Measurements from ENCODE around the gene LTBR.
A peak's percentile ranks its signal among the peaks of the same experiment; 100 is the strongest.

The LTBR gene

DNA sequence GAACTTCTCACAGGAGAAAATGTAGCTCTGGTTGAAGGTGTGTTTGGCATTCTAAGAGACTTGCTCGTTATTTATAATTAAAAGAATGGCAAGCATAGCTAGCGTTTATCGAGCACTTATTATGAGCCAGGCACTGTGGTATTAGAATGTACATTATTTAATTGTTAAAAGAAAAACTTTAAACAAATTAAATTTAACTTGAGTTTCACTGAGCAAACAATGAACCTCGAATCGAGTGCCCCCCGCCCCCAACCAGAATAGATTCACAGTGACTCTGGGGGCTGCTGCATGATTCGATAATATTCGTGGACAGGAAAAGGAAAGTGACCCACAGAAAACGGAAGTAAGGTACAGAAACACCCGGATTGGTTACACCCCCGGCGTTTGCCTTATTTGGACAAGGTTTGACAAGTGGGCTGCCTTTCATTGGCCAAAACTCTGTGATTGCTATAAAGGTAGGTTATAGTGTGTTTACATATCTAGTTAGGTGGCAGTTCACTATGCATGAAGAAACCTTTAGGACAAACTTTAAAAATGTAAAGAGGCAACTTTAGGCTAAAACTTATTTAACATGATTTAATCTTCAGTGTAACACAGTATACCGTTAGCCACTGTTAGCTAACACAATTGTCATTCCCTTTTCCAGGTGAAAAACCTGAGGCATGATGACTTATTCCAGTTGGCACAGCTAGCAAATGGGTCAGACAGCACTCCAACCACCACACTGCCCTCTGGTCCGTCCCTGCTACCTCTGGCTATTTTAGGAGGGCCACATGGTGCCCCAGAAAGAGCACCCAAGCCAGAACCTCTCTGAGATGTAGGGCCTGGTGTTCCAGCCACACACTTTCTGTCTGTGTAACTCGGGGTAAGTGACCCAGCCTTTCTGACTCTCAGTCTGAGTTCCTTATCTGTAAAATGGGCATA is 15.7 kb upstream of the LTBR start:
- TF ChIP-seq POLR2A (IDR thresholded peaks at IDR 0.05; ENCODE audit: low read length) (no peak), GATA1 (IDR thresholded peaks at IDR 0.05; ENCODE audit: low read depth, low read length) (no peak)
- peak; percentile 35 to 44 for DNase-seq

DNA sequence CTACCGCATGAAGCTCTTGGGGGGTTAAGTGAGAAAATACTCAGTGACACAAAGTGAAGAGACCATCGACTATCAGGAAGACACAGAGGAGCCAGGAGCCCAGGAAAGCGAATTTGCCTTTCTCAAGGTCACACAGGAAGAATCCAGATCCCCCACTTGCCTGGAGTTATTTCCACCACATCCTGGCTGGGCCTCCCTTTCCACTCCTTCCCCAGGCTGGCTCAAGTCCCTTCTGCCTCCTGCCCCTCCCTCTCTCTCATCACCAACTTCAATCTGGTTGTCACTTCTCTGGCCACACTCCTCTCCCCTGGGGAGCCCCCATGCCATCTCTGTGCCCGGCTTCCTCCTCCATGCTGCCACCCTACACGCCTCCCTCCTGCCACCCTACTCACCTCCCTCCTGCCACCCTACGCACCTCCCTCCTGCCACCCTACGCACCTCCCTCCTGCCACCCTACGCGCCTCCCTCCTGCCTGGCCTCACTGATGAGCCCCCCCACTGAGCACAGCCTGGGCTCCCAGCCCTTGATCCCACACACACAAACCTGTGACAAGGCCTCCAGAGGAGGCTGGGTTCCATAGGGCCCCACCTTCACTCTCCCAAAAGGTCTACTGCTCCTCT is 14.9 kb upstream of the LTBR start:
- TF ChIP-seq POLR2A (IDR thresholded peaks at IDR 0.05; ENCODE audit: low read length) (no peak), GATA1 (IDR thresholded peaks at IDR 0.05; ENCODE audit: low read depth, low read length) (no peak)
- DNase-seq = no peak

GRCh38 chr12:6369916-6370575 is 13.9 kb upstream of the LTBR start:
- no peak for DNase-seq
- TF ChIP-seq GATA1 (IDR thresholded peaks at IDR 0.05; ENCODE audit: low read depth, low read length) = no peak
- no peak for TF ChIP-seq POLR2A (IDR thresholded peaks at IDR 0.05; ENCODE audit: low read length)

GRCh38 chr12:6370576-6370935 is 13.4 kb upstream of the LTBR start:
- no peak for DNase-seq
- TF ChIP-seq GATA1 (IDR thresholded peaks at IDR 0.05; ENCODE audit: low read depth, low read length) (no peak), POLR2A (IDR thresholded peaks at IDR 0.05; ENCODE audit: low read length) (no peak)

DNA sequence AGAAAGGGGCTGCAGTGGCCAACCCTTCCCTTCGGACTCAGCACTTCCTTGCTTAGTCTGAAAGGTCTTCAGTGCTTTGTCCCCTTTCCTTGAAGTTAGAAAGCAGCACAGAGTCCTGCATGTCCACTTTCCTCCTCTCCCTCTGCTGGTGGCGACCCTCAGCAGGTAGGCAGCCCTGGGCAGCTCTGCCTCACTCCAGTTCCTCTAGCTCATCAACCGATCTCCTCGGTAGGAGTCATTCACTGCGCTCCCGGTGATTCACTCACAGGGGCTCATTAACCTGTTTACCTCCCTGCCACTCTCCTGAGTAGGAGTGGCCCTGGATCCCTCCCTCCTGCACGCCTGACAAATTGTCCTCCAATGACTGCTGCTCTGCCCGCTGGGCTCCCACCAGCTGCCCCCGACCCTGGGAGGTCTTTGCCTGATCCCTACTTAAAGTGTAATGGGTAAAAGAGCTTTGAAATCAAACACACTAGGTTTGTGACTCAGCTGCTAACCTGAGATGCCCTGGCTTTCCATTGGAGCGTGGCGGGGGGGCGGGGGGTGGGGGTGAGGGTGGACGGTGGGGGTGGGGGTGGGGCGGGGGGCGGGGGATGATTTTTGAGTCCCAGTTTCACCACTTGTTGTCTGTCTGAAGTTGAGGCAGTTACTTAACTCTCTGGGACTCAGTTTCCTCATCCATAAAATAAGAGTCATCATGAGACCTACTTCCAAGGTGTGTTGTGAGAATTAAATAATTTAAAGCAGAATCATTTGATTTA is 12.8 kb upstream of the LTBR start:
- DNase-seq = peak in 1 of 2 experiments; percentile 27
- no peak for TF ChIP-seq POLR2A (IDR thresholded peaks at IDR 0.05; ENCODE audit: low read length)
- no peak for TF ChIP-seq GATA1 (IDR thresholded peaks at IDR 0.05; ENCODE audit: low read depth, low read length)

DNA sequence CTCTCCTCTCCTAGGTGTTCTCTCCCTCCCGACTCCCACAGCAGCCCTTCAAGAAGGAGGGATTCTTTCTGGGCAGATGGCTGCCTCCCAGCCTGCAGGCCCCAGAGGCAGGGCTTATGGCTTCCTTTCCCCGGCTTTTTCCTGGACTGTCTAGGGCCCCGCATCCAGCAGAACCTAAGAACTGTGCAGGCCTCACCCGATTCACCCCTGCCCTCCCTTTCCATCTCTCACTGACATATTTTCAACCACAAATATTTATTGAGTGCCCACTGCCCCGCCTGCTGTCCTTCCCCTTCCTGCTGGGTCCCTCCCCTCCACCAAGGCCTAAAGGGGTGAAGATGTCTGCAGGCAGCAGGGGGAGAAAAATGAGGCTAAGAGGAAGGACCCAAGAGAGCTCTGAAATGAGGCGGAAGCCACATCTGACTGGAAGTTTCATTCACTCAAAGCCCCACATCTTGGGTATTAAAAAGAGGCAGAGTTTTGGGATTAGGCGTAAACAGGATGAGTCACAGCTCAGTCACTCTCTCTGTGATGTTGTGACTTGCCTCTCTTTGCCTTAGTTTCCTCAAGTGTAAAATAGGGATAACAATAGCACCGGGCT is 11.5 kb upstream of the LTBR start:
- DNase-seq = no peak
- TF ChIP-seq GATA1 (IDR thresholded peaks at IDR 0.05; ENCODE audit: low read depth, low read length) (no peak), POLR2A (IDR thresholded peaks at IDR 0.05; ENCODE audit: low read length) (no peak)

DNA sequence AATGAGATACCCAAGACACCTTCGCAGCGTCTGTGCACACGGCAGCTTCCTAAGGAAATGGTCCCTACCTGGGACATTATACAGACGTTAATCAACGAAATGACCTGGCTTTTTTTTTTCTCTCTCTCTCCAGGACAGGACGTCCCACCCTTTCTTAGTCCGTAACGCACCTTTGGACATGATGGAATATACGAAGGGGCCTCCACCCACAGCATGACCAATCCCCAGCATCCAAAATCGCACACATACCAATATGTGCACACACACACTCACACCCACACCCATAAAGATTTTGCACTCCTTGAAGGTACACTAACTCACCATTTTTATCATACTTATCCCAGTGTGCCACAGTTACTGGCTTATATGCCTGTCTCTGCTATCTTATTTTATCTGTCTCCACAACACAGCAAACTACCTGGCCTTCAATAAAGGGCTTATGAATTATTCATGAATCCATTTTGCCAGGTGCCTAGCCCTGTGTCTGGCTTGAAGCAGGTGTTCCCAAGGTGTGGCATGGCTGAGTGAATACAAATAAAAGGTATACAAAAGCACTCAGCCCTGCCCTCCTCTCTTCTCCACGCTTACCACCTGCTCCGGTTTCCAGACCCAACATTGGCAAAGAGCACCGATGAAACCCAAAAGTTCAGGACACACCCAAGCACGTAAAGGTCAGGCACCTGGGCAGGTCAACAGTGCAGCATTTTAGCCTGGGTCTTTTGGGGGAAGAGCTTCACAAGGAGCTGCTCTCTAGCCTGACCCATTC is 10.8 kb upstream of the LTBR start:
- DNase-seq = no peak
- TF ChIP-seq POLR2A (IDR thresholded peaks at IDR 0.05; ENCODE audit: low read length) = no peak
- TF ChIP-seq GATA1 (IDR thresholded peaks at IDR 0.05; ENCODE audit: low read depth, low read length) = no peak

DNA sequence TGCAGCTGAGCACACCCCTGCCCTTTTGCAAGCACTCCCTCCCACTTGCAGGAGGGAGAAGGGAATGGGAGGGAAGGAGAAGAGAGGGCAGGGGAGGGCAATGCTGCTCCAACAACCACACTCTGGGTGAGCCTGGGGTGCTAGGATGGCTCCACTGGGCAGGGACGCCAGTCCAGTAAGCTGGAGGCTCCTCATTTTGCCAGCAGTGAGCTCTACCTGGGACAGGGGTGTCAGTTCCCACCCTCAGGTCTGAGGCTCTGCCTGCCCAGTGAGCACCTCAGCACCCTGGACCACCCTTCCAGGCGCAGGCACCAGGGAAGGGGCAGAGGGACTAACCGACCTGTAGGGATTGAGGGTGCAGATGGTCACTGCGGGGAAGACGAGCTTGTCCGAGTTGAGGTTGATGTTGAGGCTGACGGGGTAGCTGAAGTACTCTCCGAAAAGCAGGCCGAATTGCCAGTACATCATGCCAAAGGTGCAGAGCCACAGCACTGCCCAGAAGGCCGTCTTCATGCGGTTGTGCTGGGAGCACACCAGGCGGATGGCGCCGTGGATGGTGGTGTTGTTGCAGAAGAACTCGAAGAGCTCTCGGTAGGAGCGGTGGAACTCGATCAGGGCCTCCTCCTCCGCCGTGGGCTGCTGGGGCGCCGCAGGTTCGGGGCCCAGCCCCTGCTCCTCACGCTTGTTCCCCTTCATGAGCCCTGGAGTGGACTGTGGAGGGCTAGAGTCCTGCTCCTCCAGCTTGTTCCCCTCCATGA is 9.8 kb upstream of the LTBR start:
- DNase-seq = no peak

GRCh38 chr12:6374786-6375160 is 9.2 kb upstream of the LTBR start:
- DNase-seq = no peak
- TF ChIP-seq GATA1 (IDR thresholded peaks at IDR 0.05; ENCODE audit: low read depth, low read length) (no peak), POLR2A (IDR thresholded peaks at IDR 0.05; ENCODE audit: low read length) (no peak)

More for the DNA sequence above, 9.8 kb upstream of the LTBR start:
- no peak for TF ChIP-seq GATA1 (IDR thresholded peaks at IDR 0.05; ENCODE audit: low read depth, low read length)
- no peak for TF ChIP-seq POLR2A (IDR thresholded peaks at IDR 0.05; ENCODE audit: low read length)

DNA sequence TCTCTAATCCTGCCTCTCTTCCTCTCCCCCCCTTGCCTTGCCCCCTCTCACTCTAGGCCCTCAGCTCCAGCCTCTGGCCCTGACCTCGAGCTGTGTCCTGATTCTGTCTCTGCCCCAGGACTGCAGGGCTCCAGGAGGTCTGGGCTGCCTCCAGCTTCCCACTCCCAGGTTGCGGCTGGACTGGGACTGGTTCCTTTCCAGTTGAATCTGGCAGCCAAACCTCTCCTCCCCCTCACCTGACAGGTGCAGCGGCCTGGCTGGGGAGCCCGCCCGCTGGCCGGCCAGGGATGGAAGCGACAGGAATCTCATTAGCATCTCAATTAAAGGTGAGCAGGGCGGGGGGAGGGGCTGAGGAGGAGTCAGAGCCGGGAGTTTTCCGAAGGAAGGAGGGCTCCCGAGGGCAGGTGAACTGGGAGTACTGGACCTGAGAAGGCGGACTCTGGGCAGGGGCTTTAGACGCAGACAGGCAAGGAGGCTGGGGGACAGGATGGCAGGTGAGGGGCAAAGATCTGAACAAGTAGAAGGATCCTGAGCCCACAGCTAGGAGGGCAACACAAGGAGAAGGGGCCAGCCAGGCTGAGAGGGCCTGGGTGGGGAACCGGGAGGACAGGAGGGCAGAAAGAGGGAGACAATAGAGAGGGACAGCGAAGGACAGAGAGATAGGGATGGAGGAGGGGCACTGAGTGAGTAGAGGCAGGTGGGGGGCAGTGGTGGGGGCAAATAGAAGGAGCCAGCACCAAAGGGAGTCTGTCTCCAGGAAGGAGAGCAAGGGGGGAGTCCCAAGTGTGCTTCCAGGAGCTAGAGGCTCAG is 8.5 kb upstream of the LTBR start, which contains the start of gene SCNN1A:
Gene SCNN1A, minus strand, starts transcription at position 295 of the 810 bp plus-strand sequence. CDS start 780 bp downstream, outside the sequence.
- TF ChIP-seq POLR2A (IDR thresholded peaks at IDR 0.05; ENCODE audit: low read length) = no peak
- no peak for TF ChIP-seq GATA1 (IDR thresholded peaks at IDR 0.05; ENCODE audit: low read depth, low read length)
- no peak for DNase-seq

Measured in erythroblast (primary cell).